ENCODE measurements around the gene UAP1L1. TPM values are rescaled to one million over a fixed set of nuclear protein-coding genes. Genes with fewer than 3 reads are reported as not detected.

UAP1L1 gene
- total RNA-seq, 2 experiments from 2014 or later, result 49.8 to 50.1 TPM

- no peaks in the 10 kb centered on the region for H3K36me3 Mint-ChIP-seq (ENCODE audit: low read depth)
- CTCF ChIA-PET, result no interaction called here
- peaks cover 12% of the 10 kb centered on the region for H3K27me3 Mint-ChIP-seq
These were observed 36.2 kb upstream of the UAP1L1 start for GRCh38 chr9:137041124-137041523.

GRCh38 chr9:137042751-137043727 lies 34.3 kb upstream of the UAP1L1 start:
- intact Hi-C loops (cut with micrococcal nuclease), result no loop called here
- no peaks in the 10 kb centered on the region for H3K9me3 Mint-ChIP-seq
- ATAC-seq, result no peak
- H3K27me3 Mint-ChIP-seq, result peaks cover 28% of the 10 kb centered on the region
- POLR2A ChIA-PET, result interaction anchor here (0.6 kb wide), 1 partner anchor 16 kb away, joined by 3 read pairs; no protein-coding TSS in a partner anchor
- H3K4me3 Mint-ChIP-seq, result no peak overlapping the region
- CTCF ChIA-PET, result interaction anchor here (1.4 to 2.4 kb wide), 3 partner anchors 8 to 25 kb away, joined by 6 to 22 read pairs (median 7); no protein-coding TSS in a partner anchor
- H3K4me1 Mint-ChIP-seq (ENCODE audit: low read depth), result peaks cover 10% of the 10 kb centered on the region
- no peak overlapping the region for H3K27ac Mint-ChIP-seq
- no peaks in the 10 kb centered on the region for H3K36me3 Mint-ChIP-seq (ENCODE audit: low read depth)
- TF ChIP-seq CTCF (IDR thresholded peaks at IDR 0.05), result no peak
- DNase-seq, result no peak

More at GRCh38 chr9:137041124-137041523, 36.2 kb upstream of the UAP1L1 start:
- Mint-ChIP-seq H3K9me3 (no peaks in the 10 kb centered on the region), H3K4me1 (ENCODE audit: low read depth) (peaks cover 8% of the 10 kb centered on the region), H3K27ac (no peak overlapping the region), H3K4me3 (no peak overlapping the region)
- no peak for TF ChIP-seq CTCF (IDR thresholded peaks at IDR 0.05)
- DNase-seq, result no peak
- intact Hi-C loops (cut with micrococcal nuclease), result no loop called here
- POLR2A ChIA-PET, result no interaction called here
- no peak for ATAC-seq

- CTCF ChIA-PET, result interaction anchor here (0.9 to 2.4 kb wide), 6 partner anchors 9 to 193 kb away, joined by 3 to 22 read pairs (median 6); partner anchors contain the start of gene ABCA2
- no peak overlapping the region for H3K27ac Mint-ChIP-seq
- no peak for ATAC-seq
These were observed 33.3 kb upstream of the UAP1L1 start for GRCh38 chr9:137044037-137044436.

GRCh38 chr9:137044502-137045177 lies 32.7 kb upstream of the UAP1L1 start:
- Mint-ChIP-seq H3K4me3 (peak overlapping the region; percentile 63), H3K9me3 (no peaks in the 10 kb centered on the region), H3K36me3 (ENCODE audit: low read depth) (no peaks in the 10 kb centered on the region), H3K27me3 (peaks cover 33% of the 10 kb centered on the region), H3K27ac (no peak overlapping the region), H3K4me1 (ENCODE audit: low read depth) (peaks cover 10% of the 10 kb centered on the region)
- ATAC-seq (no peak), DNase-seq (no peak)
- intact Hi-C loops (cut with micrococcal nuclease), result no loop called here
- ChIA-PET POLR2A (interaction anchor here (1.1 kb wide), 2 partner anchors 16 to 51 kb away, joined by 3 read pairs; no protein-coding TSS in a partner anchor), CTCF (interaction anchor here (0.9 to 2.4 kb wide), 6 partner anchors 10 to 192 kb away, joined by 3 to 22 read pairs (median 6); partner anchors contain the start of genes ABCA2 and SAPCD2)
- TF ChIP-seq CTCF (IDR thresholded peaks at IDR 0.05), result no peak

More at GRCh38 chr9:137044037-137044436, 33.3 kb upstream of the UAP1L1 start:
- POLR2A ChIA-PET, result interaction anchor here (0.7 to 1.1 kb wide), 3 partner anchors 12 to 52 kb away, joined by 3 read pairs; partner anchors contain the start of gene FUT7
- peaks cover 10% of the 10 kb centered on the region for H3K4me1 Mint-ChIP-seq (ENCODE audit: low read depth)
- H3K36me3 Mint-ChIP-seq (ENCODE audit: low read depth), result no peaks in the 10 kb centered on the region
- intact Hi-C loops (cut with micrococcal nuclease), result no loop called here
- H3K4me3 Mint-ChIP-seq, result no peak overlapping the region
- DNase-seq, result no peak
- no peak for TF ChIP-seq CTCF (IDR thresholded peaks at IDR 0.05)
- H3K27me3 Mint-ChIP-seq, result peaks cover 30% of the 10 kb centered on the region
- no peaks in the 10 kb centered on the region for H3K9me3 Mint-ChIP-seq

All from activated CD8-positive, alpha-beta T cell treated with anti-CD3 and anti-CD28 coated beads for 36 hours (primary cell).